H1 (cell line): ENCODE results near the gene SLC35D2.

Experiments used
- CEBPB ChIP-seq: IDR thresholded peaks from 2 replicates; pipeline ENCODE4 v1.6.1; 2012; ENCODE audit warnings: low read depth, low read length
- EP300 ChIP-seq, 2 experiments: IDR thresholded peaks; 1 replicate in 1 of 2; 2 replicates in 1 of 2; pipeline ENCODE4 v1.6.1; 2011 to 2012; ENCODE audit warnings: low read depth in 2 of 2, low read length in 2 of 2, mild to moderate bottlenecking in 2 of 2, borderline replicate concordance in 1 of 2, inconsistent platforms in 1 of 2, moderate library complexity in 1 of 2
- HDAC2 ChIP-seq, 2 experiments: fragments of 300-600 bp in 1 of 2; sonication (generic) in 1 of 2; IDR thresholded peaks; 2 replicates each; pipeline ENCODE4 v1.6.1; 2011 to 2012; ENCODE audit warnings: low read depth in 2 of 2, low read length in 2 of 2, mild to moderate bottlenecking in 2 of 2, moderate library complexity in 2 of 2, borderline replicate concordance in 1 of 2, inconsistent platforms in 1 of 2
- RAD21 ChIP-seq, 2 experiments: IDR thresholded peaks in 1 of 2; conservative IDR thresholded peaks in 1 of 2; 2 replicates each; pipeline ENCODE4 v1.6.1; 2011; ENCODE audit warnings: low read depth in 2 of 2, low read length in 2 of 2, improper control_type of control experiment in 1 of 2, inconsistent platforms in 1 of 2, mild to moderate bottlenecking in 1 of 2, moderate library complexity in 1 of 2
- RBBP5 ChIP-seq: IDR thresholded peaks from 2 replicates; pipeline ENCODE4 v1.7.1; 2012; ENCODE audit warnings: low read depth, mild to moderate bottlenecking, inconsistent platforms, low read length, moderate library complexity, borderline replicate concordance
- RFX5 ChIP-seq: IDR thresholded peaks from 2 replicates; pipeline ENCODE4 v1.6.1; 2011; ENCODE audit warnings: low read depth, low read length, improper control_type of control experiment, borderline replicate concordance
- SIN3A ChIP-seq, 2 experiments: IDR thresholded peaks in 1 of 2; conservative IDR thresholded peaks in 1 of 2; 2 replicates each; pipeline ENCODE4 v1.6.1; 2011 to 2012; ENCODE audit warnings: low read length in 2 of 2, improper control_type of control experiment in 1 of 2, low read depth in 1 of 2, mild to moderate bottlenecking in 1 of 2
- TF ChIP-seq, protein P1 (sequence below), 3 experiments: IDR thresholded peaks; 1 replicate in 2 of 3; 2 replicates in 1 of 3; pipeline versions ENCODE4 v1.5.1 to v1.6.1; 2011; ENCODE audit warnings: low read length in 3 of 3, mild to moderate bottlenecking in 3 of 3, inconsistent platforms in 2 of 3, low read depth in 1 of 3, moderate library complexity in 1 of 3; ENCODE audit not compliant: insufficient read depth in 1 of 3; ENCODE audit errors: control extremely low read depth in 1 of 3

DNA sequence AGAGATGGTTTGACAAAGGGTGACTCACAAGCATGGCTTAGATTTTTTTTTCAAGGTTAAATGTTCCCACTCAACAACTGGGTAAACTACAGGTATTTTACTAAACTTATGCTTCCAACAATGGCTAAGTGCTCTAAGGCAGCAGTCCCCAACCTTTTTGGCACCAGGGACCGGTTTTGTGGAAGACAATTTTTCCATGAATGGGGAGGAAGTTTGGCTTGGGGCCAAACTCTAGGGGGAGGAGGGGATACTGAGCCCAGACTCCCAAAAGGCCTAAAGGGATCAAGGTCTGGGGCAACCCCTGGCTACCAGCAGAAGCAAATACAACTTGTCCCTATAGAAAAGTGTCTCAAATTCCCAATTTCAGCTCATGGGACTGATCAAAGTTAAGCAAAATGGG, 49.6 kb downstream of the SLC35D2 start:
- TF ChIP-seq SIN3A (conservative IDR thresholded peaks at IDR 0.05 in 1 of 2, IDR thresholded peaks at IDR 0.05 in 1 of 2; ENCODE audit: low read depth in 1 of 2, low read length in 2 of 2), result no peak
- TF ChIP-seq, protein P1, sequence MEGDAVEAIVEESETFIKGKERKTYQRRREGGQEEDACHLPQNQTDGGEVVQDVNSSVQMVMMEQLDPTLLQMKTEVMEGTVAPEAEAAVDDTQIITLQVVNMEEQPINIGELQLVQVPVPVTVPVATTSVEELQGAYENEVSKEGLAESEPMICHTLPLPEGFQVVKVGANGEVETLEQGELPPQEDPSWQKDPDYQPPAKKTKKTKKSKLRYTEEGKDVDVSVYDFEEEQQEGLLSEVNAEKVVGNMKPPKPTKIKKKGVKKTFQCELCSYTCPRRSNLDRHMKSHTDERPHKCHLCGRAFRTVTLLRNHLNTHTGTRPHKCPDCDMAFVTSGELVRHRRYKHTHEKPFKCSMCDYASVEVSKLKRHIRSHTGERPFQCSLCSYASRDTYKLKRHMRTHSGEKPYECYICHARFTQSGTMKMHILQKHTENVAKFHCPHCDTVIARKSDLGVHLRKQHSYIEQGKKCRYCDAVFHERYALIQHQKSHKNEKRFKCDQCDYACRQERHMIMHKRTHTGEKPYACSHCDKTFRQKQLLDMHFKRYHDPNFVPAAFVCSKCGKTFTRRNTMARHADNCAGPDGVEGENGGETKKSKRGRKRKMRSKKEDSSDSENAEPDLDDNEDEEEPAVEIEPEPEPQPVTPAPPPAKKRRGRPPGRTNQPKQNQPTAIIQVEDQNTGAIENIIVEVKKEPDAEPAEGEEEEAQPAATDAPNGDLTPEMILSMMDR (IDR thresholded peaks at IDR 0.05; ENCODE audit: control extremely low read depth in 1 of 3, insufficient read depth in 1 of 3, low read depth in 1 of 3, low read length in 3 of 3), result no peak
- no peak for TF ChIP-seq HDAC2 (IDR thresholded peaks at IDR 0.05; ENCODE audit: borderline replicate concordance in 1 of 2, low read depth in 2 of 2, low read length in 2 of 2)
- TF ChIP-seq RAD21 (IDR thresholded peaks at IDR 0.05 in 1 of 2, conservative IDR thresholded peaks at IDR 0.05 in 1 of 2; ENCODE audit: low read depth in 2 of 2, low read length in 2 of 2), result no peak
- TF ChIP-seq RBBP5, result no peak
- no peak for TF ChIP-seq EP300 (IDR thresholded peaks at IDR 0.05; ENCODE audit: borderline replicate concordance in 1 of 2, low read depth in 2 of 2, low read length in 2 of 2)
- TF ChIP-seq CEBPB, result no peak
- TF ChIP-seq RFX5, result no peak
